Fibroblast of pulmonary artery (primary cell): ENCODE measurements around the gene SLC39A9.

Source experiments
- DNase-seq: peaks from one replicate; pipeline ENCODE4 v3.0.0-alpha.2; 2010; ENCODE audit warnings: low read depth
- H3K4me3 ChIP-seq: replicated peaks from 2 replicates; pipeline ENCODE4 v1.5.1; 2011; ENCODE audit warnings: low read depth, mild to moderate bottlenecking, control low read depth, low read length, moderate library complexity
- TF ChIP-seq, protein P1 (sequence below): IDR thresholded peaks from 2 replicates; pipeline ENCODE4 v1.5.1; 2011; ENCODE audit warnings: mild to moderate bottlenecking, control low read depth, low read length, inconsistent platforms; ENCODE audit errors: missing control alignments

Gene SLC39A9

GRCh38 chr14:69481815-69482568, 83.5 kb downstream of the SLC39A9 start:
- H3K4me3 ChIP-seq: no peak overlapping the region
- DNase-seq: no peak
- TF ChIP-seq, protein P1, sequence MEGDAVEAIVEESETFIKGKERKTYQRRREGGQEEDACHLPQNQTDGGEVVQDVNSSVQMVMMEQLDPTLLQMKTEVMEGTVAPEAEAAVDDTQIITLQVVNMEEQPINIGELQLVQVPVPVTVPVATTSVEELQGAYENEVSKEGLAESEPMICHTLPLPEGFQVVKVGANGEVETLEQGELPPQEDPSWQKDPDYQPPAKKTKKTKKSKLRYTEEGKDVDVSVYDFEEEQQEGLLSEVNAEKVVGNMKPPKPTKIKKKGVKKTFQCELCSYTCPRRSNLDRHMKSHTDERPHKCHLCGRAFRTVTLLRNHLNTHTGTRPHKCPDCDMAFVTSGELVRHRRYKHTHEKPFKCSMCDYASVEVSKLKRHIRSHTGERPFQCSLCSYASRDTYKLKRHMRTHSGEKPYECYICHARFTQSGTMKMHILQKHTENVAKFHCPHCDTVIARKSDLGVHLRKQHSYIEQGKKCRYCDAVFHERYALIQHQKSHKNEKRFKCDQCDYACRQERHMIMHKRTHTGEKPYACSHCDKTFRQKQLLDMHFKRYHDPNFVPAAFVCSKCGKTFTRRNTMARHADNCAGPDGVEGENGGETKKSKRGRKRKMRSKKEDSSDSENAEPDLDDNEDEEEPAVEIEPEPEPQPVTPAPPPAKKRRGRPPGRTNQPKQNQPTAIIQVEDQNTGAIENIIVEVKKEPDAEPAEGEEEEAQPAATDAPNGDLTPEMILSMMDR: no peak

GRCh38 chr14:69483765-69484443, 85.4 kb downstream of the SLC39A9 start:
- no peak for DNase-seq
- no peak overlapping the region for H3K4me3 ChIP-seq

DNA sequence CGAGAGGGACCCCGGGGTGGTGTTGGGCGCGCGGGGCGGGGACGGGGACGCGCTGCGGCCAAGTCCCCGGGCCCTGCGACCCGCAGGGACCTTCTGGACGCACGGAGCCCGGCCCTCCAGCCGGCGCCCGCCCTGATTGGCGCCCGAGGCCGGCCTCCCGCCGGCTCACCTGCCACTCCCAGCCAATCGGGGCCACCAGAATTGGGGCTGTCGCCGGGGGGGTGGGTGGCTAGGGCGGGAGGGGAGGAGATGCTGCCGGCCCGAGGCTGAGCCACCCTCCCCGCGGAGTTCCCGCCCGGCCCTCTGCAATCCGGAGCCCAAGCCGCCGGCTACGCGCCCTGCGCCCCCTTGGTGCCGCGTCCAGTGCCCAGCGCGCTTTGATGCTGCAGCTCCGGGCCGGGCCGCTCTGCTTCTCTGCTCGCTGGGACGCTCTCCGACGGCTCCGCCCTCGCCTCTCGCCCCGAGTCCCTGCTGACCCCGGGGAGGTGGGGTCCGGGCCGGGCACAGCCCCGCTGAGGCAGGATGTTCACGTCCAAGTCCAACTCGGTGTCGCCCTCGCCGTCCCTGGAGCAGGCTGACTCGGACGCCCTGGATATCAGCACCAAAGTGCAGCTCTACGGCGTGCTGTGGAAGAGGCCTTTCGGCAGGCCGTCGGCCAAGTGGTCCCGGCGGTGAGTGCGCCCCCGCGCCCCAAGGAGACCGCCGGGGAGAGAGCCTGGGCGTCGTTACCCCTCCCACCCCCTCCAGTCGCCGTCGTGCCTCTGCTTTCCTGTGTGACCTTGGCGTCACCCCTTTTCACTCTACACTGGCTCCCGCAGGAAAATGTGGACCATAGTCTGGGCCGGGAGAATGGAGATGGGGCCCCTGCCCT, 86.2 kb downstream of the SLC39A9 start, which contains the start of gene PLEKHD1:
Gene PLEKHD1, plus strand, starts transcription at position 285 of the 871 bp plus-strand sequence. Its CDS starts 238 bp downstream, at position 523.
- TF ChIP-seq, protein P1: no peak
- DNase-seq: no peak
- H3K4me3 ChIP-seq: no peak within 1 kb of the TSS

More at GRCh38 chr14:69483765-69484443, 85.4 kb downstream of the SLC39A9 start:
- TF ChIP-seq, protein P1: no peak

- no peak overlapping the region for H3K4me3 ChIP-seq
- DNase-seq: no peak
- TF ChIP-seq, protein P1: no peak
Measured at GRCh38 chr14:69485315-69485660, 86.8 kb downstream of the SLC39A9 start.

- no peak overlapping the region for H3K4me3 ChIP-seq
- no peak for DNase-seq
- TF ChIP-seq, protein P1: no peak
Measured at GRCh38 chr14:69485701-69486100, 87.2 kb downstream of the SLC39A9 start.

GRCh38 chr14:69487226-69487625, 88.7 kb downstream of the SLC39A9 start:
- DNase-seq: no peak
- no peak overlapping the region for H3K4me3 ChIP-seq
- TF ChIP-seq, protein P1: no peak
